Measurements from ENCODE around the gene FTO. TPM values are rescaled to one million over a fixed set of nuclear protein-coding genes. Genes with fewer than 3 reads are reported as not detected.
A peak's percentile ranks its signal among the peaks of the same experiment; 100 is the strongest.

The FTO gene
- total RNA-seq, 2 donors from 2014 or later: 38.6 to 40.8 TPM

- no peak for DNase-seq
- no peak for ATAC-seq
- intact Hi-C loops (cut with DNase I, micrococcal nuclease): no loop called here
These were observed 37.6 kb downstream of the FTO start for GRCh38 chr16:53741546-53741945.

- DNase-seq: peak in 1 of 2 donors; percentile 35
- ATAC-seq: peak; percentile 42
- intact Hi-C loops (cut with DNase I, micrococcal nuclease): no loop called here
These were observed 39.2 kb downstream of the FTO start for GRCh38 chr16:53743149-53743566.

DNA sequence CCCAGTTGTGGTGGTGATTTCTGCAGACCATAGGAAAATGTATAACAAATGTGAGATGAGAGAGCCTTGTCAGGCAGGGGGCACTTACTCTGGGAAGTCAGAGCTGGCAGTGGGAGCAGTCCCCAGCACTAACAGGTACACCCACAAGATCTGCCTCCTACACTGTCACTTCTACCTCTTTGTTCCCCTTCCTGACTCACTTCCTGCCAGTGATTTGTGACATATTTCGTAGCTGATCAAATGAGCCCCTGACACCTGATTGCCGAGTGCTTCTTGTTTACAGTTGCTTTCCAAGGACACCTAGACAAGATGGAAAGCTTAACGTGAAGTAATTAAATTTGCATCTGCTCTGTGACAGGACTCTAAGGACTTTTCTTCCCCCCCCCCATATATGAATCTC, 40.5 kb downstream of the FTO start:
- intact Hi-C loops (cut with DNase I, micrococcal nuclease): no loop called here
- no peak for DNase-seq
- ATAC-seq: peak; percentile 26

GRCh38 chr16:53745086-53745485, 41.1 kb downstream of the FTO start:
- intact Hi-C loops (cut with DNase I, micrococcal nuclease): no loop called here
- ATAC-seq (no peak), DNase-seq (no peak)

- DNase-seq (no peak), ATAC-seq (peak; percentile 88)
- intact Hi-C loops (cut with DNase I, micrococcal nuclease): no loop called here
These were observed 41.9 kb downstream of the FTO start for GRCh38 chr16:53745753-53746266.

- DNase-seq (no peak), ATAC-seq (no peak)
- intact Hi-C loops (cut with DNase I, micrococcal nuclease): no loop called here
These were observed 48.6 kb downstream of the FTO start for GRCh38 chr16:53752560-53752959.

DNA sequence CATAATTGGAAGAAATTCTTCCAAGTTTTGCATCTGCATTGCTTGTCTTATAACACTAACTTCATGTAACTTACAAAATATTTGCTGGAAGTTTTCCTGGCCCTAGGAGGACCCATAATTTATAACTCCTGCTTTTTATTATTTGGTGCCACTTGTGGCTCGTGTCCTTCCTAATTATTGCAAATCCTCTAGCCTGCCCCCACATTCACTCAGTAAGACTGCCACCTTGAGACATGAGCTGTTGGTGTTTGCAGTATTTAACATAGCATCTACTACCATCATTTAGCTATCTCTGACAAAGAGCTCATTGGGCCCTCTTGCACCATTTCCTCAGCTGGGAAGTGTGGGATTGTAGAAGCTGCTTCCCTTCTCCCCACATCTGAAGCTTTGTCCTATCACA, 49.5 kb downstream of the FTO start:
- intact Hi-C loops (cut with DNase I, micrococcal nuclease): no loop called here
- ATAC-seq (no peak), DNase-seq (no peak)

GRCh38 chr16:53755026-53755910, 51.3 kb downstream of the FTO start:
- peak; percentile 95 for ATAC-seq
- intact Hi-C loops (cut with DNase I, micrococcal nuclease): no loop called here
- peak; percentile 76 to 83 for DNase-seq

DNA sequence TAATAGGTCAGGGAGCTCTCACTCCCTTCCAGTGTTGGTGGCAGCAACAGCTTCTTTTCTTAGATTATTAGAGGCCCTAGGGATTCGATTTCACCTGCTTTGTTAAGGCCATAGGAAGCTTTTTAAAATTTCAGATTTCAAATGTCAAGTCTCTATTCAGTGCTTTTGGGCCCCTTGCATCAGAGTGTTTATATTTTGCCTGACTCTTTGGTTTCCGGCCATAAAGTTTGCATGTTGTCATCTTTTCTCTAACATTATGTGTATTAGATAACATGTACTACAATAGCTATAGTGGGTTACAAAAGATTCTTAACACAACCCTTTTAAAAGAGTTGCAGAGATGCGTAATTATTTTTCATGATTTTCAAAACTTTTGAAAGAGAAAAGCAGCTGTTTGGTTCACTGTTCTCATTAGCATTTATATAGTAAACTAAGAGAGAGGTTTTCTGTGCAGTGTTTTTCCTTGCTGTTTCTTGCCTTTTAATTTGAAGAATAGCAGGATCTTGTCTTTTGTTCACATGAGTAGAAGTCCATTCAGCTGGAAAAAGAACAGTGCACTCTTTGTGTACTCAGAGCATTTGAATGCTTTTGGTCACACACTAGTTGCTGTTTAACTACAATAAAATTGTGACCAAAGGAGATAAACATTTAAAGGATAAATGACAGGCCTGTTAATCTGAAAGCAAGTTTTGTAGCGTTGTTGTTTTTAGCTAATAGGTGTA, 52.5 kb downstream of the FTO start:
- peak; percentile 72 for ATAC-seq
- intact Hi-C loops (cut with DNase I, micrococcal nuclease): no loop called here
- no peak for DNase-seq

GRCh38 chr16:53757971-53758609, 54.1 kb downstream of the FTO start:
- no peak for ATAC-seq
- intact Hi-C loops (cut with DNase I, micrococcal nuclease): no loop called here
- DNase-seq: no peak

DNA sequence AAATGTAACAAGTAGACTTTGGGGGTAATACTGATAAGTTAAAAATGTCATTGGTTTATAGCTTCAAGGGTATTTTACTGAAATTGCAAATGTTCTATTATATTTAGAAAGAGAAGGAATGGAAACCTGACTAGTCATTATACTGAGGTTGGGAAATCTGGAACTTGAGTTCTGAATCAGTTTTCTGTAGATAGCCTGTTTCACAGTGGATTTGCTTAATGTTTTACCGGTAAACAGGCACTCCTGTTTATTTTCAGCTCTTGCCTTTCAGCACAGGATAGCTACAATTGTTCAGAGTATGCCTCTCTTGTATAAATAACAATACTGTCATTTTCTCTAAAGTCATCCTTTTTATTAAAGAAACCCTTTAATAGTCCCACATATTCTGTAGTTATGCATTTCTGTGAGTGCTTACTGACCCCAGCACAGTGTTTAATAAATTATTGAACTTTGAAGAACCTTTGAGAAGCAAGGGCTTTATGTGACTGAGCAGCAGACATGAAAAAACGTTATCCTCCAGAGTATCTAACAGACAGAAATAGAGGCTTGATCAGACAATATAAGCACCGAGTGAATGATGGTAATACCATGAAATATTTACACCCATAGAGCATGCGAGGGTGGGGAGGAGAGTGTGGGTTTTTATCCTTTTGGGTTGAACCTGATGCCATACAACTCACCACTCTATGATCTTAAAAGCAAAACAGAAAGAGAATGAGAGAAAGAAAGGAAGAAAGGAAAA, 58.2 kb downstream of the FTO start:
- no peak for DNase-seq
- peak; percentile 32 for ATAC-seq
- intact Hi-C loops (cut with DNase I, micrococcal nuclease): no loop called here

DNA sequence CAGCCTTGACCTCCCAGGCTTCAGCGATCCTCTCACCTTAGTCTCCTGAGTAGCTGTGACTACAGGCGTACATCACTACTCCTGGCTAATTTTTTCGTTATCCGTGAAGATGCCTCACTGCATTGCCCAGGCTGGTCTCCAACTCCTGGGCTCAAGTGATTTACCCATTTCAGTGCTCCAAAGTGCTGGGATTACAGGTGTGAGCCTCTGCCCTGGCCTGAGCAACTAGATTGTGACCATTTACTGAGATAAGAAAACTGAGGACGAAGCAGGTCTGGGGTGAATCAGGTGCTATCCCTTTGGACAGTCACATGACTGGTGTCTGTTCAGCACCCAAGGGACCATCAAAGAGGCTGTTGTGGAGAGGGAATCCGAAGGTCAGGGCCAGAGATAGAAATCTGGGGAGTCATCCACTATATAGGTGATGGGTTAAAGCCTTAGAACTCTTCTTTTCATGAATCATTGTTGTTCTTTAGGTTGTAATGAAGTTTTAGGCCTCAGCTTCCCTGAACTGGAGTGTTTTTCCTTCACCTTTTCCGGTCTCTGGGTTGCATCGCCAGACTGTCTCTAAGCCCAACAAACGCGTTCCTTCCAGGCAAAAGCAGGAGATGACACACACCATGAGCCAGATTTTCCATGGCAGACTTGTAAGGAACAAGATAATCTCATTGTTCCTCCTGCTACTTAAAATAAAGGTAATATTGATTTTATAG, 62.5 kb downstream of the FTO start:
- DNase-seq (no peak), ATAC-seq (peak; percentile 56)
- intact Hi-C loops (cut with DNase I, micrococcal nuclease): no loop called here

GRCh38 chr16:53768167-53768566, 64.2 kb downstream of the FTO start:
- intact Hi-C loops (cut with DNase I, micrococcal nuclease): no loop called here
- DNase-seq: no peak
- no peak for ATAC-seq

DNA sequence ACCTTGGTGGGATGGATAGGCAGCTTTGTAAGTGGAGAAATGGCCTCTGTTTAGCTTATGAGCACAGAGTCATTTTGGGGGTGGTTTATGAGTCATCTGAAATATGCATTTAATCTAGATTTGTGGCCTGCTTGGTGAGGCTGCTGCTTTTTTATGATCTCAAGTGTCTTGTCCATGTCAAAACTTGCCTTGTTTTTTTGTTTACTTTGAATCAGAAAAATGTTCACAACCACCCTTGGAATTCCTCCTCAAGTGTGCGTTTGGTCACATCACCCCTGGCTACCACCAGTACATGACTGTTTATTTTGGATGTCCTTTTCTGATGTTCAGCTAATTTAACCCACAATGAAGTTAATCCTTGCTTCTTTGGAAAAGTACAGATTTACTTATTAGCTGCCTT, 64.6 kb downstream of the FTO start:
- DNase-seq (no peak), ATAC-seq (no peak)
- intact Hi-C loops (cut with DNase I, micrococcal nuclease): no loop called here

DNA sequence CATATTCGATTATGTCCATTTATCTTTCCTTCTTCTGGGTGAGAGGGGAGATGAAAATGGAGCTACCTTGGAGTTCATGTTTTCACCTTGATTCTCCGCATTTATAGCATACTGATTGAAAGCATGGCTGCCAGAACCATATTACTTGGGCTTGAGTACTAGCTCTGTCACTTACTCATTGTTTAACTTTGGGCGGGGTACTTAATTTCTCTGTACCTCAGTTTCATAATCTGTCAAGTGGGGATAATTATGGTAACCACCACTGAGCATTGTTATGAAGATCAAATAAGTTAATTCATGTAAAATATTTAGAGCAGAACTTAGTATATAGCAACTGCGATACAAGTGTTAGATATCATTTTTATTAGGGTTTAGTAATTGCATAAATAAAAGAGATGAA, 65.2 kb downstream of the FTO start:
- intact Hi-C loops (cut with DNase I, micrococcal nuclease): no loop called here
- ATAC-seq (no peak), DNase-seq (no peak)

GRCh38 chr16:53769787-53770186, 65.8 kb downstream of the FTO start:
- intact Hi-C loops (cut with DNase I, micrococcal nuclease): no loop called here
- ATAC-seq (no peak), DNase-seq (no peak)

GRCh38 chr16:53770641-53771040, 66.7 kb downstream of the FTO start:
- intact Hi-C loops (cut with DNase I, micrococcal nuclease): no loop called here
- DNase-seq (no peak), ATAC-seq (no peak)

Measured in left colon (tissue), 2 donors.